B cell (primary cell): ENCODE data around the gene PREX1. TPM values are rescaled to one million over a fixed set of nuclear protein-coding genes. Genes with fewer than 3 reads are reported as not detected.

ENCODE experiments used
- ATAC-seq: fragments of 200-7000 bp; cut with Tn5 transposase; one replicate; pipeline ENCODE4 v1.10.0; 2021; ENCODE audit warnings: low read depth, mild to moderate bottlenecking, moderate number of reproducible peaks, moderate library complexity
- CTCF ChIA-PET: fragments of 350-600 bp; sonication (Branson Sonifier 250); formaldehyde crosslinking; loops from one replicate; lab custom pipeline; 2021; ENCODE audit warnings: antibody characterized with exemption, inconsistent platforms; lab: Charles Lee
- POLR2A ChIA-PET: fragments of 350-600 bp; sonication (Branson Sonifier 250); formaldehyde crosslinking; loops from one replicate; lab custom pipeline; 2021; ENCODE audit warnings: antibody characterized with exemption; lab: Charles Lee
- DNase-seq: peaks from one replicate; pipeline ENCODE4 v3.0.0; 2013
- H2AFZ ChIP-seq: 2 replicates; pipeline ENCODE4 v1.6.1; 2012; ENCODE audit warnings: mild to moderate bottlenecking, low read depth, low read length; ENCODE audit not compliant: insufficient read depth, poor library complexity, severe bottlenecking
- H3K27ac ChIP-seq, 2 donors: 1 replicate in 1 of 2; 2 replicates in 1 of 2; pipeline ENCODE4 v1.5.1; 2012 to 2013; ENCODE audit warnings: low read length in 2 of 2, mild to moderate bottlenecking in 2 of 2, moderate library complexity in 1 of 2
- H3K27me3 ChIP-seq, 4 experiments: fragments of 200-600 bp in 1 of 4; sonication (generic) in 1 of 4; replicated peaks in 1 of 4; 1 replicate in 2 of 4; 2 replicates in 2 of 4; pipeline versions ENCODE4 v1.6.1 to v1.7.0; 2013 to 2016; ENCODE audit warnings: low read length in 3 of 4, mild to moderate bottlenecking in 2 of 4, mixed read lengths in 1 of 4, moderate library complexity in 1 of 4; ENCODE audit not compliant: insufficient read depth in 4 of 4, control insufficient read depth in 3 of 4; ENCODE audit errors: control extremely low read depth in 1 of 4
- H3K36me3 ChIP-seq, 2 experiments: replicated peaks in 1 of 2; 1 replicate in 1 of 2; 2 replicates in 1 of 2; pipeline versions ENCODE4 v1.6.1 to v1.7.1; 2013; ENCODE audit warnings: low read length in 1 of 2; ENCODE audit not compliant: insufficient read depth in 2 of 2, control insufficient read depth in 1 of 2; ENCODE audit errors: control extremely low read depth in 1 of 2, extremely low read depth in 1 of 2
- H3K4me1 ChIP-seq, 2 donors: fragments of 200-600 bp in 1 of 2; sonication (generic) in 1 of 2; 1 replicate in 1 of 2; 2 replicates in 1 of 2; pipeline versions ENCODE4 v1.5.1 to v1.6.1; 2013 to 2017; ENCODE audit warnings: low read length in 2 of 2; ENCODE audit not compliant: control insufficient read depth in 2 of 2, insufficient read depth in 2 of 2
- H3K4me2 ChIP-seq: replicated peaks from 2 replicates; pipeline ENCODE3; 2012; ENCODE audit warnings: mild to moderate bottlenecking, low read depth, low read length; ENCODE audit not compliant: poor library complexity, severe bottlenecking
- H3K4me3 ChIP-seq, 5 experiments: fragments of 200-600 bp in 1 of 5; sonication (generic) in 1 of 5; 1 replicate in 3 of 5; 2 replicates in 2 of 5; pipeline versions ENCODE4 v1.5.1 to v1.7.0; 2011 to 2016; ENCODE audit warnings: low read length in 4 of 5, mild to moderate bottlenecking in 4 of 5, low read depth in 2 of 5, control low read depth in 1 of 5, moderate library complexity in 1 of 5; ENCODE audit not compliant: insufficient read depth in 1 of 5; ENCODE audit errors: control extremely low read depth in 1 of 5, extremely low read depth in 1 of 5
- H3K79me2 ChIP-seq: fragments of 200-600 bp; sonication (generic); one replicate; pipeline ENCODE4 v1.6.0; 2016; ENCODE audit warnings: low read length; ENCODE audit not compliant: control insufficient read depth, insufficient read depth
- H3K9ac ChIP-seq: fragments of 200-600 bp; sonication (generic); 2 replicates; pipeline ENCODE4 v1.6.1; 2017; ENCODE audit warnings: mild to moderate bottlenecking, low read length, moderate library complexity
- H3K9me3 ChIP-seq, 3 donors: one replicate each; pipeline versions ENCODE4 v1.6.1 to v1.7.1; 2013; ENCODE audit warnings: low read length in 2 of 3; ENCODE audit not compliant: control insufficient read depth in 2 of 3, insufficient read depth in 1 of 3; ENCODE audit errors: control extremely low read depth in 1 of 3
- H4K20me1 ChIP-seq: 2 replicates; pipeline ENCODE4 v1.6.0; 2012; ENCODE audit warnings: mild to moderate bottlenecking, low read length; ENCODE audit not compliant: insufficient read depth, control insufficient read depth, poor library complexity, severe bottlenecking
- H3K27ac Mint-ChIP-seq: one replicate; pipeline ENCODE4 v1.8.0; 2021; ENCODE audit warnings: mixed read lengths
- H3K27me3 Mint-ChIP-seq: one replicate; pipeline ENCODE4 v1.8.0; 2021; ENCODE audit warnings: mixed read lengths
- H3K4me1 Mint-ChIP-seq: one replicate; pipeline ENCODE4 v1.8.0; 2021; ENCODE audit warnings: mixed read lengths
- H3K4me3 Mint-ChIP-seq: one replicate; pipeline ENCODE4 v1.8.0; 2021; ENCODE audit warnings: mixed read lengths
- H3K9me3 Mint-ChIP-seq: one replicate; pipeline ENCODE4 v1.8.0; 2022; ENCODE audit warnings: mixed read lengths; ENCODE audit not compliant: insufficient read depth
- CTCF ChIP-seq: fragments of 200-600 bp; IDR thresholded peaks from one replicate; pipeline ENCODE4 v1.8.0; 2022; ENCODE audit warnings: antibody characterized with exemption, mild to moderate bottlenecking
- EZH2 ChIP-seq: IDR thresholded peaks from 2 replicates; pipeline ENCODE4 v1.6.1; 2012; ENCODE audit warnings: borderline replicate concordance, low read depth, mild to moderate bottlenecking, moderate library complexity, low read length; ENCODE audit not compliant: insufficient read depth, poor library complexity, severe bottlenecking
- WGBS: methylation state at CpG from one replicate; pipeline ENCODE4 v1.1.5; 2013; ENCODE audit warnings: missing lambda C conversion rate; ENCODE audit not compliant: insufficient coverage; 5-methylcytosine and 5-hydroxymethylcytosine counted together
- intact Hi-C: fragments of 100-400 bp; cut with micrococcal nuclease; formaldehyde crosslinking; loops from one replicate; pipeline ENCODE4 v1.10.0; 2022
- polyA plus RNA-seq: library from polyadenylated mRNA; depleted of rRNA; stranded (reverse); fragments of >200 nt; gene quantifications from 2 replicates; pipeline ENCODE4 v1.2.3, GENCODE V29; 2012
- total RNA-seq, 2 donors: library from RNA; stranded (reverse); fragments of 120-200 nt in 1 of 2; gene quantifications; 1 replicate in 1 of 2; 2 replicates in 1 of 2; pipeline versions ENCODE4 v1.2.3 to v1.2.4, GENCODE V29; 2013 to 2022

PREX1 gene
- total and polyA plus RNA-seq, 2 donors (not counting 1 experiment from before 2014, with no cell fraction given): 79.1 to 99.4 TPM

GRCh38 chr20:48734104-48734749, 93.6 kb downstream of the PREX1 start:
- no peak overlapping the region for H3K9ac ChIP-seq
- CTCF ChIA-PET: no interaction called here
- TF ChIP-seq EZH2: no peak
- no peak for TF ChIP-seq CTCF
- H3K4me3 ChIP-seq: no peak overlapping the region
- H3K36me3 ChIP-seq: peaks cover 4 to 68% of the 10 kb centered on the region in 2 experiments
- ATAC-seq (no peak), DNase-seq (no peak)
- 98% methylated on average over 10 of the region's 10 CpGs for WGBS
- no peaks in the 10 kb centered on the region for H3K9me3 Mint-ChIP-seq
- no peaks in the 10 kb centered on the region for H3K27me3 Mint-ChIP-seq
- no peak overlapping the region for H3K27ac Mint-ChIP-seq
- H4K20me1 ChIP-seq: peaks cover 85% of the 10 kb centered on the region
- intact Hi-C loops: no loop called here
- POLR2A ChIA-PET: interaction anchor here (0.7 kb wide), 1 partner anchor 25 kb away, joined by 3 read pairs; no protein-coding TSS in a partner anchor
- H3K9me3 ChIP-seq: no peaks in the 10 kb centered on the region
- peaks cover 56% of the 10 kb centered on the region for H3K4me1 Mint-ChIP-seq
- H3K4me1 ChIP-seq: peaks cover 34 to 47% of the 10 kb centered on the region in 2 donors
- H3K27me3 ChIP-seq: no peaks in the 10 kb centered on the region
- H3K4me3 Mint-ChIP-seq: no peak overlapping the region
- H3K27ac ChIP-seq: no peak overlapping the region
- no peak overlapping the region for H3K4me2 ChIP-seq
- H3K79me2 ChIP-seq: peaks cover 93% of the 10 kb centered on the region
- no peak overlapping the region for H2AFZ ChIP-seq

GRCh38 chr20:48733296-48733790, 94.5 kb downstream of the PREX1 start:
- H4K20me1 ChIP-seq: peaks cover 79% of the 10 kb centered on the region
- H3K4me2 ChIP-seq: no peak overlapping the region
- TF ChIP-seq EZH2: no peak
- no peak for TF ChIP-seq CTCF
- Mint-ChIP-seq H3K9me3 (no peaks in the 10 kb centered on the region), H3K27me3 (no peaks in the 10 kb centered on the region), H3K27ac (no peak overlapping the region), H3K4me1 (peaks cover 47% of the 10 kb centered on the region), H3K4me3 (no peak overlapping the region)
- no peak overlapping the region for H2AFZ ChIP-seq
- no peaks in the 10 kb centered on the region for H3K9me3 ChIP-seq
- intact Hi-C loops: no loop called here
- H3K79me2 ChIP-seq: peaks cover 89% of the 10 kb centered on the region
- peaks cover 26 to 38% of the 10 kb centered on the region in 2 donors for H3K4me1 ChIP-seq
- peaks cover 4 to 72% of the 10 kb centered on the region in 2 experiments for H3K36me3 ChIP-seq
- no peak overlapping the region for H3K4me3 ChIP-seq
- no peaks in the 10 kb centered on the region for H3K27me3 ChIP-seq
- 100% methylated on average over 1 of the region's 3 CpGs for WGBS
- no peak overlapping the region for H3K9ac ChIP-seq
- CTCF ChIA-PET: no interaction called here
- H3K27ac ChIP-seq: no peak overlapping the region
- POLR2A ChIA-PET: no interaction called here
- DNase-seq: no peak
- no peak for ATAC-seq
